ENCODE measurements around the gene PSRC1. TPM values are rescaled to one million over a fixed set of nuclear protein-coding genes. Genes with fewer than 3 reads are reported as not detected.

PSRC1 gene
- total and polyA plus RNA-seq, 2 of the 8 experiments (the other 6 are each of a cell fraction or from before 2014, with no cell fraction given) = 56.1 to 67.3 TPM

DNA sequence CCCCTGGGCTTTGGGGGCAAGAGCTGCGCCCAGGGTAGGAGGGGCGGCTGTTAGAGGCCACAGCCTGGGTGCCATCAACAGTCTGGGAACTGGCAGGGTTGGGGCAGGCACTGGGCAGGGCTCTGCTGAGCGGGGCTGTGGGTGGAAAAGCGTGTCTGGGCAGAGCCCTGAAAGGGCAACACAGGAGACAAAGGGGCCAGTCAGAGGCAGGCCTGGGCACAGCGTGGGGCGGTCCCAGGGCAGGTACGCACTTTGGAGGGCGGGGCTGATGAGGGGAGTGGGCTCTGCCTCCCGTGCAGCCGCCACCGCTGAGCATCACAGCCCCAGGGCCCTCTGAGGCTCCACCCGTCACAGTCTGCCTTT, 19.7 kb downstream of the PSRC1 start (continued):
- TF ChIP-seq, protein P1, sequence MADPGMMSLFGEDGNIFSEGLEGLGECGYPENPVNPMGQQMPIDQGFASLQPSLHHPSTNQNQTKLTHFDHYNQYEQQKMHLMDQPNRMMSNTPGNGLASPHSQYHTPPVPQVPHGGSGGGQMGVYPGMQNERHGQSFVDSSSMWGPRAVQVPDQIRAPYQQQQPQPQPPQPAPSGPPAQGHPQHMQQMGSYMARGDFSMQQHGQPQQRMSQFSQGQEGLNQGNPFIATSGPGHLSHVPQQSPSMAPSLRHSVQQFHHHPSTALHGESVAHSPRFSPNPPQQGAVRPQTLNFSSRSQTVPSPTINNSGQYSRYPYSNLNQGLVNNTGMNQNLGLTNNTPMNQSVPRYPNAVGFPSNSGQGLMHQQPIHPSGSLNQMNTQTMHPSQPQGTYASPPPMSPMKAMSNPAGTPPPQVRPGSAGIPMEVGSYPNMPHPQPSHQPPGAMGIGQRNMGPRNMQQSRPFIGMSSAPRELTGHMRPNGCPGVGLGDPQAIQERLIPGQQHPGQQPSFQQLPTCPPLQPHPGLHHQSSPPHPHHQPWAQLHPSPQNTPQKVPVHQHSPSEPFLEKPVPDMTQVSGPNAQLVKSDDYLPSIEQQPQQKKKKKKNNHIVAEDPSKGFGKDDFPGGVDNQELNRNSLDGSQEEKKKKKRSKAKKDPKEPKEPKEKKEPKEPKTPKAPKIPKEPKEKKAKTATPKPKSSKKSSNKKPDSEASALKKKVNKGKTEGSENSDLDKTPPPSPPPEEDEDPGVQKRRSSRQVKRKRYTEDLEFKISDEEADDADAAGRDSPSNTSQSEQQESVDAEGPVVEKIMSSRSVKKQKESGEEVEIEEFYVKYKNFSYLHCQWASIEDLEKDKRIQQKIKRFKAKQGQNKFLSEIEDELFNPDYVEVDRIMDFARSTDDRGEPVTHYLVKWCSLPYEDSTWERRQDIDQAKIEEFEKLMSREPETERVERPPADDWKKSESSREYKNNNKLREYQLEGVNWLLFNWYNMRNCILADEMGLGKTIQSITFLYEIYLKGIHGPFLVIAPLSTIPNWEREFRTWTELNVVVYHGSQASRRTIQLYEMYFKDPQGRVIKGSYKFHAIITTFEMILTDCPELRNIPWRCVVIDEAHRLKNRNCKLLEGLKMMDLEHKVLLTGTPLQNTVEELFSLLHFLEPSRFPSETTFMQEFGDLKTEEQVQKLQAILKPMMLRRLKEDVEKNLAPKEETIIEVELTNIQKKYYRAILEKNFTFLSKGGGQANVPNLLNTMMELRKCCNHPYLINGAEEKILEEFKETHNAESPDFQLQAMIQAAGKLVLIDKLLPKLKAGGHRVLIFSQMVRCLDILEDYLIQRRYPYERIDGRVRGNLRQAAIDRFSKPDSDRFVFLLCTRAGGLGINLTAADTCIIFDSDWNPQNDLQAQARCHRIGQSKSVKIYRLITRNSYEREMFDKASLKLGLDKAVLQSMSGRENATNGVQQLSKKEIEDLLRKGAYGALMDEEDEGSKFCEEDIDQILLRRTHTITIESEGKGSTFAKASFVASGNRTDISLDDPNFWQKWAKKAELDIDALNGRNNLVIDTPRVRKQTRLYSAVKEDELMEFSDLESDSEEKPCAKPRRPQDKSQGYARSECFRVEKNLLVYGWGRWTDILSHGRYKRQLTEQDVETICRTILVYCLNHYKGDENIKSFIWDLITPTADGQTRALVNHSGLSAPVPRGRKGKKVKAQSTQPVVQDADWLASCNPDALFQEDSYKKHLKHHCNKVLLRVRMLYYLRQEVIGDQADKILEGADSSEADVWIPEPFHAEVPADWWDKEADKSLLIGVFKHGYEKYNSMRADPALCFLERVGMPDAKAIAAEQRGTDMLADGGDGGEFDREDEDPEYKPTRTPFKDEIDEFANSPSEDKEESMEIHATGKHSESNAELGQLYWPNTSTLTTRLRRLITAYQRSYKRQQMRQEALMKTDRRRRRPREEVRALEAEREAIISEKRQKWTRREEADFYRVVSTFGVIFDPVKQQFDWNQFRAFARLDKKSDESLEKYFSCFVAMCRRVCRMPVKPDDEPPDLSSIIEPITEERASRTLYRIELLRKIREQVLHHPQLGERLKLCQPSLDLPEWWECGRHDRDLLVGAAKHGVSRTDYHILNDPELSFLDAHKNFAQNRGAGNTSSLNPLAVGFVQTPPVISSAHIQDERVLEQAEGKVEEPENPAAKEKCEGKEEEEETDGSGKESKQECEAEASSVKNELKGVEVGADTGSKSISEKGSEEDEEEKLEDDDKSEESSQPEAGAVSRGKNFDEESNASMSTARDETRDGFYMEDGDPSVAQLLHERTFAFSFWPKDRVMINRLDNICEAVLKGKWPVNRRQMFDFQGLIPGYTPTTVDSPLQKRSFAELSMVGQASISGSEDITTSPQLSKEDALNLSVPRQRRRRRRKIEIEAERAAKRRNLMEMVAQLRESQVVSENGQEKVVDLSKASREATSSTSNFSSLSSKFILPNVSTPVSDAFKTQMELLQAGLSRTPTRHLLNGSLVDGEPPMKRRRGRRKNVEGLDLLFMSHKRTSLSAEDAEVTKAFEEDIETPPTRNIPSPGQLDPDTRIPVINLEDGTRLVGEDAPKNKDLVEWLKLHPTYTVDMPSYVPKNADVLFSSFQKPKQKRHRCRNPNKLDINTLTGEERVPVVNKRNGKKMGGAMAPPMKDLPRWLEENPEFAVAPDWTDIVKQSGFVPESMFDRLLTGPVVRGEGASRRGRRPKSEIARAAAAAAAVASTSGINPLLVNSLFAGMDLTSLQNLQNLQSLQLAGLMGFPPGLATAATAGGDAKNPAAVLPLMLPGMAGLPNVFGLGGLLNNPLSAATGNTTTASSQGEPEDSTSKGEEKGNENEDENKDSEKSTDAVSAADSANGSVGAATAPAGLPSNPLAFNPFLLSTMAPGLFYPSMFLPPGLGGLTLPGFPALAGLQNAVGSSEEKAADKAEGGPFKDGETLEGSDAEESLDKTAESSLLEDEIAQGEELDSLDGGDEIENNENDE (IDR thresholded peaks at IDR 0.05; ENCODE audit: insufficient replicate concordance, low read length) = no peak
